GM12878 (cell line): ENCODE results near the gene ANKRD23. TPM values are rescaled to one million over a fixed set of nuclear protein-coding genes. Genes with fewer than 3 reads are reported as not detected.

Experiments
- ATAC-seq: fragments of 200-7000 bp; cut with Tn5 transposase; 3 replicates; pipeline ENCODE4 v1.9.1; 2020; ENCODE audit warnings: mild to moderate bottlenecking, moderate library complexity
- BruUV-seq: library from RNA; stranded (reverse); fragments of 400-500 nt; replicated peaks from 2 replicates; lab custom pipeline; 2021; lab: Mats Ljungman, UMichigan
- CTCF ChIA-PET: fragments of 300-600 bp; sonication (Branson Sonifier 250); formaldehyde crosslinking; extraction: SDS; loops from one replicate; lab custom pipeline; 2021; ENCODE audit warnings: inconsistent platforms; lab: Yijun Ruan, JAX
- POLR2A ChIA-PET: fragments of 350-600 bp; formaldehyde crosslinking; extraction: SDS; loops from one replicate; lab custom pipeline; 2021; ENCODE audit warnings: inconsistent platforms; lab: Charles Lee
- RAD21 ChIA-PET: fragments of 300-600 bp; sonication (Branson Sonifier 250); formaldehyde crosslinking; loops from one replicate; lab custom pipeline; 2023; ENCODE audit warnings: antibody characterized with exemption; ENCODE audit not compliant: unreplicated experiment; lab: Charles Lee
- SMC1A ChIA-PET: fragments of 300-600 bp; sonication (Branson Sonifier 250); formaldehyde crosslinking; loops from one replicate; lab custom pipeline; 2023; ENCODE audit not compliant: unreplicated experiment, uncharacterized antibody; lab: Charles Lee
- DNase-seq: peaks from one replicate; pipeline ENCODE4 v3.0.0-alpha.2; 2011; ENCODE audit warnings: low read depth, low spot score
- FAIRE-seq: peaks from 3 replicates; lab custom pipeline; 2011; peaks lifted over from hg19 to GRCh38; lab: Jason Lieb, UNC
- H2AFZ ChIP-seq: 2 replicates; pipeline ENCODE4 v1.6.0; 2011; ENCODE audit warnings: low read depth, low read length, control low read depth; ENCODE audit not compliant: control insufficient read depth
- H3K27ac ChIP-seq: 2 replicates; pipeline ENCODE4 v1.5.1; 2011; ENCODE audit warnings: control low read depth; ENCODE audit not compliant: control insufficient read depth, insufficient read depth
- H3K27me3 ChIP-seq, 2 experiments: replicated peaks in 1 of 2; 2 replicates each; pipeline versions ENCODE4 v1.6.0 to v1.6.1; 2011; ENCODE audit warnings: low read length in 1 of 2; ENCODE audit not compliant: control insufficient read depth in 2 of 2, insufficient read depth in 2 of 2
- H3K36me3 ChIP-seq, 2 experiments: 2 replicates each; pipeline ENCODE4 v1.5.1; 2011; ENCODE audit warnings: low read length in 1 of 2; ENCODE audit not compliant: control insufficient read depth in 2 of 2, insufficient read depth in 2 of 2
- H3K4me1 ChIP-seq: 2 replicates; pipeline ENCODE4 v1.6.1; 2011; ENCODE audit warnings: mild to moderate bottlenecking, low read length, moderate library complexity, mixed read lengths; ENCODE audit not compliant: control insufficient read depth, insufficient read depth
- H3K4me2 ChIP-seq: 2 replicates; pipeline ENCODE4 v1.6.0; 2011; ENCODE audit warnings: control low read depth; ENCODE audit not compliant: control insufficient read depth, insufficient read depth
- H3K4me3 ChIP-seq: fragments of 200-600 bp; sonication (generic); 2 replicates; pipeline ENCODE4 v1.5.1; 2016
- H3K79me2 ChIP-seq: 2 replicates; pipeline ENCODE4 v1.6.0; 2011; ENCODE audit warnings: low read length; ENCODE audit not compliant: control insufficient read depth, insufficient read depth
- H3K9ac ChIP-seq: 2 replicates; pipeline ENCODE4 v1.8.0; 2011; ENCODE audit warnings: low read length, control low read depth, mixed read lengths; ENCODE audit not compliant: control insufficient read depth, insufficient read depth
- H3K9me3 ChIP-seq: replicated peaks from 3 replicates; pipeline ENCODE4 v1.5.1; 2011; ENCODE audit warnings: mild to moderate bottlenecking, low read length; ENCODE audit not compliant: control insufficient read depth, insufficient read depth
- H4K20me1 ChIP-seq: 2 replicates; pipeline ENCODE4 v1.6.0; 2011; ENCODE audit not compliant: control insufficient read depth, insufficient read depth
- ATF7 ChIP-seq: fragments of 450-650 bp; IDR thresholded peaks from 2 replicates; pipeline ENCODE4 v1.6.1; 2016; ENCODE audit warnings: low read depth, mild to moderate bottlenecking
- EGR1 ChIP-seq, 2 experiments: IDR thresholded peaks; 1 replicate in 1 of 2; 2 replicates in 1 of 2; pipeline ENCODE4 v1.6.1; 2011 to 2012; ENCODE audit warnings: low read depth in 2 of 2, low read length in 2 of 2, borderline replicate concordance in 1 of 2, mild to moderate bottlenecking in 1 of 2, moderate library complexity in 1 of 2
- EZH2 ChIP-seq: IDR thresholded peaks from 2 replicates; pipeline ENCODE4 v1.6.1; 2012; ENCODE audit warnings: low read depth, mild to moderate bottlenecking, control low read depth, inconsistent platforms, low read length, borderline replicate concordance; ENCODE audit not compliant: control insufficient read depth
- GATAD2B ChIP-seq: fragments of 450-650 bp; conservative IDR thresholded peaks from 2 replicates; pipeline ENCODE4 v1.6.1; 2017; ENCODE audit warnings: low read depth, mild to moderate bottlenecking, moderate library complexity
- KDM1A ChIP-seq: fragments of 200-600 bp; sonication (generic); IDR thresholded peaks from 2 replicates; pipeline ENCODE4 v1.6.1; 2016; ENCODE audit warnings: borderline replicate concordance
- MLLT1 ChIP-seq: fragments of 450-650 bp; IDR thresholded peaks from 2 replicates; pipeline ENCODE4 v1.6.1; 2016; ENCODE audit warnings: mild to moderate bottlenecking
- MTA2 ChIP-seq: fragments of 450-650 bp; IDR thresholded peaks from 2 replicates; pipeline ENCODE4 v1.6.1; 2016; ENCODE audit warnings: low read depth, mild to moderate bottlenecking, moderate library complexity
- NFYA ChIP-seq: IDR thresholded peaks from 2 replicates; pipeline ENCODE4 v1.6.1; 2011; ENCODE audit warnings: low read depth, mild to moderate bottlenecking, low read length, improper control_type of control experiment, borderline replicate concordance
- POLR2A ChIP-seq: IDR thresholded peaks from 2 replicates; pipeline ENCODE4 v1.6.1; 2011; ENCODE audit warnings: low read depth, mild to moderate bottlenecking, low read length
- POU2F2 ChIP-seq: IDR thresholded peaks from 3 replicates; pipeline ENCODE4 v1.6.1; 2011; ENCODE audit warnings: low read depth, mild to moderate bottlenecking, low read length, borderline replicate concordance
- SKIL ChIP-seq: fragments of 450-650 bp; IDR thresholded peaks from 2 replicates; pipeline ENCODE4 v1.6.1; 2017; ENCODE audit warnings: mild to moderate bottlenecking, low read depth, inconsistent platforms; ENCODE audit not compliant: poor library complexity, severe bottlenecking
- SMAD5 ChIP-seq: IDR thresholded peaks from 2 replicates; pipeline ENCODE4 v1.6.1; 2016; ENCODE audit warnings: antibody characterized with exemption, low read depth
- YBX1 ChIP-seq: fragments of 450-650 bp; IDR thresholded peaks from 2 replicates; pipeline ENCODE4 v1.6.1; 2016; ENCODE audit warnings: antibody characterized with exemption
- WGBS: methylation state at CpG from one replicate; pipeline ENCODE4 v1.1.6; 2016; ENCODE audit warnings: low lambda C conversion rate; ENCODE audit not compliant: insufficient replicate concordance, insufficient coverage; ENCODE audit errors: missing lambda C conversion rate; 5-methylcytosine and 5-hydroxymethylcytosine counted together
- in situ Hi-C: fragments of 300-500 bp; cut with MboI; formaldehyde crosslinking; loops from 9 replicates; pipeline ENCODE4 v1.14.3; 2018; ENCODE audit warnings: mixed read lengths
- intact Hi-C: fragments of 100-400 bp; cut with micrococcal nuclease; formaldehyde crosslinking; loops from one replicate; pipeline ENCODE4 v1.14.2; 2022; ENCODE audit not compliant: unreplicated experiment
- polyA plus RNA-seq, 11 experiments: library from polyadenylated mRNA; depleted of rRNA in 4 of 11; unstranded in 6 of 11; stranded (reverse) in 5 of 11; fragments of >200 nt; fragmentation: Nextera tagmentation in 4 of 11; fragmentation: Illumina TruSeq in 1 of 11; extraction: Ambion mirVana in 4 of 11; extraction: Trizol in 1 of 11; gene quantifications; 1 replicate in 1 of 11; 2 replicates in 10 of 11; pipeline versions ENCODE4 v1.2.1 to v1.2.3, GENCODE V29; 2011 to 2016; ENCODE audit warnings: inconsistent platforms in 2 of 11, missing spikeins in 2 of 11, low read depth in 1 of 11
- total RNA-seq, 4 experiments: library from RNA; depleted of rRNA in 3 of 4; stranded (reverse); fragments of >200 nt in 3 of 4; fragmentation: Illumina TruSeq in 1 of 4; extraction: Trizol in 1 of 4; gene quantifications; 2 replicates each; pipeline versions ENCODE4 v1.2.1 to v1.2.3, GENCODE V29; 2013 to 2021

ANKRD23 gene
- total and polyA plus RNA-seq, 10 of the 15 experiments (the other 5 are each of a cell fraction or from before 2014, with no cell fraction given): 0.34 to 5.3 (median 2.7) TPM

- TF ChIP-seq EZH2 (no peak), ATF7 (no peak), MTA2 (no peak)
These were observed 14.9 kb downstream of the ANKRD23 start (continued) for GRCh38 chr2:96828874-96829273.

- ATAC-seq (no peak), DNase-seq (no peak)
- Histone ChIP-seq H3K27me3 (no peaks in the 10 kb centered on the region), H3K4me2 (no peak overlapping the region), H3K27ac (no peak overlapping the region), H3K4me3 (no peak overlapping the region)
- TF ChIP-seq YBX1 (no peak), POLR2A (no peak), SKIL (no peak), MLLT1 (no peak), KDM1A (no peak), SMAD5 (no peak), GATAD2B (no peak), POU2F2 (no peak), EGR1 (IDR thresholded peaks at IDR 0.05; ENCODE audit: borderline replicate concordance in 1 of 2, low read depth in 2 of 2, low read length in 2 of 2) (no peak), NFYA (no peak)
- TF ChIP-seq, all 136 proteins: peak for 0
- no peak for FAIRE-seq
- no peak overlapping the region for H2AFZ ChIP-seq
- H4K20me1 ChIP-seq: no peaks in the 10 kb centered on the region
- intact Hi-C loops: no loop called here
- RAD21 ChIA-PET: no interaction called here
- WGBS: 98% methylated on average over 14 of the region's 14 CpGs
- H3K9ac ChIP-seq: no peak overlapping the region
- BruUV-seq: no TSS peak
- no peaks in the 10 kb centered on the region for H3K9me3 ChIP-seq
- in situ Hi-C loops: no loop called here
- SMC1A ChIA-PET: no interaction called here
- peaks cover 7 to 28% of the 10 kb centered on the region in 2 experiments; a peak in 3 of 4 replicates for H3K36me3 ChIP-seq
- H3K4me1 ChIP-seq: no peaks in the 10 kb centered on the region
- POLR2A ChIA-PET: no interaction called here
- CTCF ChIA-PET: no interaction called here
- no peaks in the 10 kb centered on the region for H3K79me2 ChIP-seq
These were observed 15.4 kb downstream of the ANKRD23 start for GRCh38 chr2:96828436-96828835.
